Erythroblast (primary cell): ENCODE results near the gene EPHA4.

Source experiments
- GATA1 ChIP-seq: IDR thresholded peaks from 2 replicates; pipeline ENCODE4 v1.6.1; 2011; ENCODE audit warnings: low read depth, mild to moderate bottlenecking, control low read depth, low read length, moderate library complexity
- POLR2A ChIP-seq: IDR thresholded peaks from 2 replicates; pipeline ENCODE4 v1.6.1; 2011; ENCODE audit warnings: mild to moderate bottlenecking, low read length

DNA sequence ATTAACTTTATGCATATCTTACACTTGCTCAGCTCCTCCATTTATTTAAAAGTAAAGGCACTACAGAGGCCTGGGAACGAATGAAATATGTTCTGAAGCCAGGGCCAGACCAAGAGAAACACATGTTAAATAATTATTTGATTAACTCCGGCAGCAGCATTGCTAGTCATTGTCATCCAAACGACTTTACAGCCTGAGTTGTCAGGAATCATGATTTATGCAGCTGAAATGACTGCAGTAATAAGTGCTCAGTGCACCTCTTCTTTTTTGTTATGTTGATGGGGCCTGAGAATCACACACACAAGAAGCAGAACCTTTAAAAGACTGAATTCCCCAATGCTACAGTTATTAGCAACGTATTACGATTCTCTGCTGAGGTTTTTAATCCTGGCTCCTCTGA, 58.9 kb downstream of the EPHA4 start:
- TF ChIP-seq POLR2A = no peak
- no peak for TF ChIP-seq GATA1
